Rectal smooth muscle tissue (tissue), 1 donor: ENCODE results near the gene ZNF845.
"Not testable (repeated sequence)": the region's sequence is repeated elsewhere in the genome, so short reads cannot be mapped to it uniquely, and the experiment has no call there.

Experiments
- H3K27ac ChIP-seq: one replicate; pipeline ENCODE4 v1.7.0; 2013; ENCODE audit warnings: low read depth, low read length, inconsistent platforms
- H3K27me3 ChIP-seq: one replicate; pipeline ENCODE4 v1.7.0; 2013; ENCODE audit warnings: low read length; ENCODE audit not compliant: control insufficient read depth, insufficient read depth
- H3K36me3 ChIP-seq: one replicate; pipeline ENCODE4 v1.7.0; 2013; ENCODE audit warnings: low read length; ENCODE audit not compliant: control insufficient read depth, insufficient read depth
- H3K4me1 ChIP-seq: one replicate; pipeline ENCODE4 v1.7.0; 2013; ENCODE audit warnings: low read length; ENCODE audit not compliant: control insufficient read depth, insufficient read depth
- H3K4me3 ChIP-seq: one replicate; pipeline ENCODE4 v1.7.0; 2013; ENCODE audit warnings: low read length
- H3K9ac ChIP-seq: one replicate; pipeline ENCODE4 v1.7.0; 2013; ENCODE audit warnings: low read length

Gene ZNF845

DNA sequence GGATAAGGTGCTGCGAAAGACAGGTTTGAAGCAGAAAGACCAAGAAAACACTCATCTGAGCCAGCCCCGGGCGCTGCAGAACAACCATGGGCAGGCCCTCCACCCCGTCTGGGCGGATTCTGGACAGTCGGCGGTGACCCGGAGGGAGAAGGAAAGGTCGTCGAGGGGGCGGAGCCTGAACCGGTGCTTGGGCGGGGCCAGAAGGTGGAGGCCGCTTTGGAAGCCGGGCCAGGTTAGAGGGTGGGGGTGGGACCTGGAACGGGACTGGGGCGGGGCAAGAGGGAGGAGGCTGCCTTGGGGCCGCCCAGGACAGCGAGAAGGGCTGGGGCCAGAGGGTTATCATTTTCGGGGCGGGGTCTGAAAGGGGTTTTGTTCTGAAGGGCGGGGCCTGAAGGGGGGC lies 56.4 kb downstream of the ZNF845 start:
- no peaks in the 10 kb centered on the region for H3K36me3 ChIP-seq
- H3K27ac ChIP-seq, result no peak overlapping the region
- H3K4me3 ChIP-seq, result no peak overlapping the region
- H3K27me3 ChIP-seq, result no peaks in the 10 kb centered on the region
- H3K9ac ChIP-seq, result no peak overlapping the region
- peaks cover 5% of the 10 kb centered on the region for H3K4me1 ChIP-seq

DNA sequence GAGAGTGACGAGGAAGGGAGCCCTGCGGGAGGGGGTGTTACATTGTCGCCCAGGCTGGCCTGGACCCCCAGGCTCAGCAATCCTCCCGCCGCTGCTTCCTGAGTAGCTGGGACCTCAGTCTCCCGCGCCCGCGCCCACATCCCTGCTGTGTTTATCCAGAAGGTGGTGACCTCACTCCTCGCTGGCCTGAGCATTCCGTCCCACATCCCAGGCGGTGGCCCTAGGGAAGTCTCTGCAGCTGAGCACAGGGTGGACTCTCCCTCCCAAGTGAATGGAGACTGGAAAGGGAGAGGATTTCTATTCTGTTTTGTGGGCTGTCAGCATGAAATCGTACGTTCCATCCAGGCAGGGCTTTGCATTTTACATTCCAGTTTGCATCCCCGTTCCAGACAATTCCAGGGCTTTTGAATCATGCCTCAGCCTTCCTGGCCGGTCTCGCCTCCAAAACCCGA lies 61.0 kb downstream of the ZNF845 start:
- peak overlapping the region; percentile 70 for H3K9ac ChIP-seq
- H3K27ac ChIP-seq, result peak overlapping the region; percentile 81
- H3K4me3 ChIP-seq, result peak overlapping the region; percentile 75

DNA sequence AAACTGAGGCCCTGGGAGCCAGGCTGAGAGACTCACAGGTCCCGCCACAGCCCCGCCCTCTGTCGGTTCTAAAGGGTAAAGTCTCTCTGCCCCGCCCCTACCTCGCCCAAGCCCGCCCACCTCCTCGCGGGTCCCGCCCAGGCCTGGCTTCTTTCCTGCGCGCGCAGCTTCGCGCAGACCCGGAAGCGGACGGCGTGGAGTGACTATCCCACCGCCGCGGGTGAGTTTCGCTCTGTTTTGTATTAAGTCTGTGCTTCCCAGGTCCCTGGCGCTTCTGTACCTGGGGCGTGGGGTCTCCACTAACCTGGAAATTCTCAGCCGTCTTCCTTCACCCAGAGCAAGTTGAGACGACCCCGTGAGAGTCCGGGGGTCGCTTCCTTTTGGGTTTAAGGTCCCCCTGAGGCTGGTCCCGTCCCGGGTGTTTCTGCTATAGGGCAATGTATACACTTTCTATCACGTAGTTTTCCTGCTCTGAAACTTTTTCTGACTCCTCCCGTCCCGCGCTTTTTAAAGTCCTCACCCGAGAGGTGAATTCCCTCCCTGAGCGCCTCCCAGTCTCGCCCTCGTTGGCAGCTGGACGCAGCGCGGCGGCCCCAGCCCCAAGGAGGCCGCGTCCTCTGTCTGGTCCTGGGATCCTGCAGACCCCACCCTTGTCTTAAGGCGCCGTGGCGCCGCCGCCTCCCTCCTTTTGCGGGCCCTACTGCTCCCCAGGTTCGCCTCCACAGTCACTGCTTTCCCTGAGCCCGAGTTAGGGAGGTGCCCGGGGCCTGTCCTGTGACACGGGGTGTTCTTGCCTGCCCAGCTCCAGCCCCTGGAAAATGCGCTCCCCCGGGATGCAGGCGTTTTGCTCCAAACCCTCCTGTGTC lies 61.7 kb downstream of the ZNF845 start, which contains the start of gene ZNF765:
Gene ZNF765, plus strand, starts transcription at position 176 of the 866 bp plus-strand sequence. CDS start 2,867 bp downstream, outside the sequence.
- Histone ChIP-seq H3K27me3 (no peaks in the 10 kb centered on the region), H3K36me3 (peaks cover 5% of the 10 kb centered on the region), H3K9ac (peak within 1 kb of the TSS; percentile 70), H3K4me1 (peaks cover 5% of the 10 kb centered on the region), H3K4me3 (peak within 1 kb of the TSS; percentile 89), H3K27ac (peak within 1 kb of the TSS; percentile 81)

More for the DNA sequence above, 61.0 kb downstream of the ZNF845 start:
- Histone ChIP-seq H3K4me1 (peaks cover 5% of the 10 kb centered on the region), H3K36me3 (no peaks in the 10 kb centered on the region), H3K27me3 (no peaks in the 10 kb centered on the region)

DNA sequence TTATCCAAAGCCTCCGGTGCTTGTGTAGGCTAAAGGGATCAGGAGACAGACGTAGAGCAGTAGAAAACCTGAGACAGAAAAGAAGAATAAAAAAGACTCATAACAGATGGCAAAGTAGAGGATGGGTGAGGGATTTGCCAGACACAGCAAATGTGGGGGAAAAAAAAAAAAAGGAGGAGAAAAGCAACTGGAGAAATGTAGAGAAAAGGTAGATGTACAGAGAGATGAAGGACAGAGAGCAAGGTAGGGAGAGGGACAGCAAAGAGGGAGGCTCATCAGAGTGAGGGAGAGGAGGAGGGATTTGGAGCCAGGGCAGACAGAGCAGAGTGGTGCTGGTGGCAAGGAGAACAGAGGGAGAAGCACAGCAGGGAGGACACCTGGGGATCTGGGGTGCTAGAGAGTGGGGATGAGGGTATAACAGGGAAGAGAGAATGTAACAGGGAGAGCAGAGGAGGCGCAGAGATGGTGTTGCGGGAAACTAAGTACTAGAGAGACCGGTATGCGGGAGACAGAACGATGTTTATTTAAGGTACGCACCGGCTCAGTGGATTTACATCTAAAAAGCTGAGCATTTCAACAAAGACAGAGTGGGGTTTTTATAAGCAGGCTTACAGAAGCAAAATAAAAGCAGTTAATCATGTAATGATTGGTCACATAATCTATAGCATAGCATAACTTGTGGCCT lies 62.4 kb downstream of the ZNF845 start:
- Histone ChIP-seq H3K4me3 (peak overlapping the region; percentile 89), H3K9ac (peak overlapping the region; percentile 40), H3K27ac (peak overlapping the region; percentile 81)
- H3K27me3 ChIP-seq, H3K4me1 ChIP-seq, H3K36me3 ChIP-seq: not testable (repeated sequence)

DNA sequence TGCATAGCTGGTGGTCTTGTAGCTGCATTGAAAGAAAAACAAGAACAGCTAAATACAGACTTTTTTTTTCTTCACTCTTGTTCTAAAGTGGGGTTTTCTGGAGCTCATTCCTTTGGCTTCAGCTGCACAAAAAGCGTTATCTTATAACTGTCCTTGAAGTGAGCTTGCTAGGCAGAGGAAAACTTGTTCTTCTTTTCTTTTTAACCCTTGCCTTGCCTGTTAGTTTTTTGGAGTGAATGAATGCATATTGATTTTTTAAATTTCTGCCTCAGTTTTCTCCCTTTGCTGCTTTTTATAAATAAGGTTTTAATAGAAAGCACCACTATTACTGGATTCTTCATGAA lies 62.9 kb downstream of the ZNF845 start:
- Histone ChIP-seq H3K4me3 (no peak overlapping the region), H3K4me1 (peaks cover 5% of the 10 kb centered on the region), H3K9ac (no peak overlapping the region), H3K27me3 (no peaks in the 10 kb centered on the region), H3K36me3 (peaks cover 9% of the 10 kb centered on the region), H3K27ac (no peak overlapping the region)

DNA sequence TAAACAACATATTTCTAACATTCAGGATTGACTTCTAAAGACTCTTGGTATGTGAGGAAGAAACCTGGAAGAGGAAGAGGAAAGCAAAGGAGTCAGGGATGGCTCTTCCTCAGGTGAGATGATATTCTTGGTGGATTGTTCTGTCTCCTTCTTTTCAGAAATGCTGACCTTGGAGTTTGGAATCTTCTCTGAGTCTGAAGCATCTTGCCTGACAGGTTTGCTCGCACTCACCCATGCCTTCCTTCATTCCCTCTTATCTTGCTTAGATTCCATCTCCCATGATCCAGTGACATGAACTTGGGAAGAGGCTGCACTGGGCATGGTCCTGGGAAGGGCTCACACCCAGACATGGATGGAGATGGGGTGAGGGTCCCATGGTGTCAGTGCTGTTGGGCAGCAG lies 64.4 kb downstream of the ZNF845 start:
- H3K4me3 ChIP-seq, H3K9ac ChIP-seq, H3K27me3 ChIP-seq, H3K4me1 ChIP-seq, H3K27ac ChIP-seq: not testable (repeated sequence)
- peaks cover 16% of the 10 kb centered on the region for H3K36me3 ChIP-seq
